ENCODE results near the gene SRC.

- no peak for TF ChIP-seq JUN (IDR thresholded peaks at IDR 0.05; ENCODE audit: borderline replicate concordance, insufficient read depth, insufficient read length, low read depth)
- no peak for TF ChIP-seq MAX (IDR thresholded peaks at IDR 0.05; ENCODE audit: insufficient read depth, insufficient read length)
Measured at GRCh38 chr20:37356961-37357371, 11.0 kb downstream of the SRC start.

All from endothelial cell of umbilical vein (primary cell).